Liver (tissue), 9 donors: ENCODE data around the gene MAD2L1BP. TPM values are rescaled to one million over a fixed set of nuclear protein-coding genes. Genes with fewer than 3 reads are reported as not detected.
"Not testable (repeated sequence)": the region's sequence is repeated elsewhere in the genome, so short reads cannot be mapped to it uniquely, and the experiment has no call there.

ENCODE experiments used
- DNase-seq: peaks from one replicate; pipeline ENCODE4 v3.0.0-alpha.2; 2017; ENCODE audit warnings: low spot score
- H3K27ac ChIP-seq, 2 donors: one replicate each; pipeline ENCODE4 v1.7.0; 2013; ENCODE audit warnings: inconsistent platforms in 2 of 2, low read length in 2 of 2, control low read depth in 1 of 2, low read depth in 1 of 2, mild to moderate bottlenecking in 1 of 2
- H3K27me3 ChIP-seq, 4 donors: one replicate each; pipeline versions ENCODE4 v1.6.1 to v1.7.0; 2013; ENCODE audit warnings: low read length in 3 of 4, inconsistent platforms in 1 of 4, mild to moderate bottlenecking in 1 of 4, moderate library complexity in 1 of 4; ENCODE audit not compliant: control insufficient read depth in 4 of 4, insufficient read depth in 4 of 4
- H3K36me3 ChIP-seq, 4 donors: one replicate each; pipeline versions ENCODE4 v1.6.1 to v1.7.0; 2013; ENCODE audit warnings: low read length in 3 of 4, mild to moderate bottlenecking in 3 of 4, low read depth in 1 of 4, moderate library complexity in 1 of 4; ENCODE audit not compliant: control insufficient read depth in 4 of 4, insufficient read depth in 3 of 4
- H3K4me1 ChIP-seq, 4 donors: one replicate each; pipeline versions ENCODE4 v1.6.1 to v1.7.0; 2013; ENCODE audit warnings: low read length in 3 of 4, mild to moderate bottlenecking in 3 of 4, moderate library complexity in 1 of 4; ENCODE audit not compliant: control insufficient read depth in 4 of 4, insufficient read depth in 4 of 4
- H3K4me3 ChIP-seq, 3 donors: one replicate each; pipeline versions ENCODE4 v1.6.1 to v1.7.0; 2013; ENCODE audit warnings: low read length in 3 of 3, control low read depth in 1 of 3, low read depth in 1 of 3, mild to moderate bottlenecking in 1 of 3
- H3K9ac ChIP-seq, 2 donors: one replicate each; pipeline ENCODE4 v1.7.0; 2013; ENCODE audit warnings: low read length in 2 of 2, mild to moderate bottlenecking in 2 of 2, moderate library complexity in 2 of 2, control low read depth in 1 of 2, low read depth in 1 of 2
- H3K9me3 ChIP-seq, 4 donors: one replicate each; pipeline versions ENCODE4 v1.6.1 to v1.7.0; 2013; ENCODE audit warnings: low read length in 3 of 4; ENCODE audit not compliant: control insufficient read depth in 4 of 4
- ATF3 ChIP-seq: IDR thresholded peaks from 2 replicates; pipeline ENCODE4 v1.6.1; 2016; ENCODE audit warnings: antibody characterized with exemption
- CTCF ChIP-seq: fragments of 150-350 bp; IDR thresholded peaks from 2 replicates; pipeline ENCODE4 v1.5.1; 2017; ENCODE audit warnings: improper control_type of control experiment, low read depth, low read length; ENCODE audit not compliant: missing input control
- EGR1 ChIP-seq, 2 donors: IDR thresholded peaks; 2 replicates each; pipeline ENCODE4 v1.6.1; 2016 to 2018; ENCODE audit warnings: antibody characterized with exemption in 2 of 2, low read depth in 2 of 2
- FOXA1 ChIP-seq: IDR thresholded peaks from 2 replicates; pipeline ENCODE4 v1.6.1; 2016; ENCODE audit warnings: antibody characterized with exemption
- GABPA ChIP-seq, 2 donors: IDR thresholded peaks in 1 of 2; conservative IDR thresholded peaks in 1 of 2; 2 replicates each; pipeline ENCODE4 v1.6.1; 2016; ENCODE audit warnings: antibody characterized with exemption in 2 of 2, mild to moderate bottlenecking in 1 of 2, moderate library complexity in 1 of 2
- RAD21 ChIP-seq, 2 donors: IDR thresholded peaks; 2 replicates each; pipeline ENCODE4 v1.6.1; 2016; ENCODE audit warnings: antibody characterized with exemption in 2 of 2, mild to moderate bottlenecking in 2 of 2
- REST ChIP-seq: IDR thresholded peaks from 2 replicates; pipeline ENCODE4 v1.6.1; 2016; ENCODE audit warnings: antibody characterized with exemption, mild to moderate bottlenecking
- RXRA ChIP-seq, 2 donors: IDR thresholded peaks; 2 replicates each; pipeline ENCODE4 v1.6.1; 2017 to 2018; ENCODE audit warnings: antibody characterized with exemption in 2 of 2, mild to moderate bottlenecking in 1 of 2
- TAF1 ChIP-seq: conservative IDR thresholded peaks from 2 replicates; pipeline ENCODE4 v1.6.1; 2016; ENCODE audit warnings: antibody characterized with exemption, mild to moderate bottlenecking
- YY1 ChIP-seq: IDR thresholded peaks from 2 replicates; pipeline ENCODE4 v1.6.1; 2016; ENCODE audit warnings: antibody characterized with exemption, mild to moderate bottlenecking
- WGBS: extraction: QIAGEN DNeasy Blood & Tissue Kit; methylation state at CpG from one replicate; pipeline ENCODE4 v1.1.7; 2013; 5-methylcytosine and 5-hydroxymethylcytosine counted together
- polyA plus RNA-seq, 2 donors: library from polyadenylated mRNA; stranded (reverse) in 1 of 2; unstranded in 1 of 2; fragments of 200-250 nt in 1 of 2; fragments of >200 nt in 1 of 2; fragmentation: Nextera tagmentation in 1 of 2; extraction: Ambion mirVana in 1 of 2; gene quantifications; one replicate each; pipeline versions ENCODE4 v1.2.1 to v1.2.3, GENCODE V29; 2013 to 2015
- total RNA-seq, 2 donors: library from RNA; depleted of rRNA; stranded (reverse); fragments of >200 nt; gene quantifications; one replicate each; pipeline ENCODE4 v1.2.3, GENCODE V29; 2014
- donor health status: healthy.
- donor health status: healthy.
- donor health status: healthy.
- donor health status: healthy.
- donor health status: healthy.

Gene MAD2L1BP
- total and polyA plus RNA-seq, 4 donors = 11.2 to 17.3 (median 16.1) TPM

DNA sequence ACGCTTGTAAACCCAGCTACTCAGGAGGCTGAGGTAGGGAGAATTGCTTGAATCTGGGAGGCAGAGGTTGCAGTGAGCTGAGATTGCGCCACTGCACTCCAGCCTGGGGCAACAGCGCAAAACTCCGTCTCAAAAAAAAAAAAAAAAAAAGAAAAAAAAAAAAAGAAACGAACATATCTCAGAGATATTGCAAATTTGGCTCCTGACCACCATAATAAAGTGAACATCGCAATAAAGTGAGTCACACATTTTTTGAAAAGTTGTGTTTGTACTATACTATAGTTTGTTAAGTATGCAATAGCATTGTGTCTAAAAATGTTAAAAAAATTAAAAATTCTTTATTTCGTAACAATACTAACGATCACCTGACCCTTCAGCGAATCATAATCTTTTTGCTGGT lies 22.5 kb downstream of the MAD2L1BP start:
- H3K4me3 ChIP-seq = no peak overlapping the region
- no peak overlapping the region for H3K9ac ChIP-seq
- WGBS = 92% methylated on average over 9 of the region's 9 CpGs
- H3K36me3 ChIP-seq = no peaks in the 10 kb centered on the region
- no peak for DNase-seq
- H3K4me1 ChIP-seq = no peaks in the 10 kb centered on the region
- TF ChIP-seq FOXA1 (no peak), EGR1 (IDR thresholded peaks at IDR 0.05; ENCODE audit: low read depth in 2 of 2) (no peak), RAD21 (IDR thresholded peaks at IDR 0.05) (no peak), ATF3 (no peak), REST (no peak), RXRA (IDR thresholded peaks at IDR 0.05) (no peak), CTCF (no peak), GABPA (IDR thresholded peaks at IDR 0.05 in 1 of 2, conservative IDR thresholded peaks at IDR 0.05 in 1 of 2) (no peak), TAF1 (no peak)
- H3K27ac ChIP-seq = no peak overlapping the region
- no peaks in the 10 kb centered on the region for H3K27me3 ChIP-seq
- no peaks in the 10 kb centered on the region for H3K9me3 ChIP-seq

DNA sequence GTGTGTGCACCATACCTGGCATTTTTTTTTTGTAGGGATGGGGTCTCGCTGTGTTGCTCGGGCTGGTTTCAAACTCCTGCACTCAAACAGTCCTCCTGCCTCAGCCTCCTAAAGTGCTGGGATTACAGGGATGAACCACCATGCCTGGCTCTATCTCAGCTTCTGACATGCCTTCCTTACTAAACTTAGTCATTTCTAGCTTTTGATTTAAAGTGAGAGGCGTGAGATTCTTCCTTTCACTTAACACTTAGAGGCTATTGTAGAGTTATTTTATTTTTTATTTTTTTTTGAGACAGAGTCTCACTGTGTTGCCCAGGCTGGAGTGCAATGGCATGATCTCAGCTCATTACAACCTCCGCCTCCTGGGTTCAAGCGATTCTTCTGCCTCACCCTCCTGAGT lies 27.3 kb downstream of the MAD2L1BP start:
- H3K9me3 ChIP-seq, H3K36me3 ChIP-seq, H3K4me3 ChIP-seq, H3K27me3 ChIP-seq, DNase-seq, H3K4me1 ChIP-seq, H3K9ac ChIP-seq, H3K27ac ChIP-seq: not testable (repeated sequence)
- WGBS = 93% methylated on average over 5 of the region's 5 CpGs

- Histone ChIP-seq H3K4me3 (no peak overlapping the region), H3K9ac (no peak overlapping the region), H3K27ac (no peak overlapping the region), H3K9me3 (no peaks in the 10 kb centered on the region), H3K27me3 (no peaks in the 10 kb centered on the region), H3K4me1 (peaks cover 0 to 12% (median 6%) of the 10 kb centered on the region in 4 donors), H3K36me3 (no peaks in the 10 kb centered on the region)
- no peak for TF ChIP-seq YY1
- DNase-seq = no peak
- WGBS = 93% methylated on average over 1 of the region's 1 CpG
These were observed 29.7 kb downstream of the MAD2L1BP start for GRCh38 chr6:43665376-43665775.
